Pons (tissue), 1 donor: ENCODE data around the gene MINK1.
"Not testable (repeated sequence)": the region's sequence is repeated elsewhere in the genome, so short reads cannot be mapped to it uniquely, and the experiment has no call there.

Experiments
- DNase-seq: peaks from one replicate; pipeline ENCODE4 v3.0.0-alpha.2; 2016; ENCODE audit warnings: low spot score

Gene MINK1

GRCh38 chr17:4811471-4811870, 21.7 kb upstream of the MINK1 start:
- no peak for DNase-seq

- DNase-seq = no peak
Measured at GRCh38 chr17:4812690-4813089, 20.4 kb upstream of the MINK1 start.

- DNase-seq = no peak
Measured at GRCh38 chr17:4815043-4815675, 18.0 kb upstream of the MINK1 start.

GRCh38 chr17:4816826-4817225, 16.3 kb upstream of the MINK1 start:
- DNase-seq = no peak

- no peak for DNase-seq
Measured at GRCh38 chr17:4818276-4818675, 14.9 kb upstream of the MINK1 start.

GRCh38 chr17:4822835-4823234, 10.3 kb upstream of the MINK1 start:
- DNase-seq = no peak

GRCh38 chr17:4823373-4824089, 9.6 kb upstream of the MINK1 start:
- DNase-seq = no peak

- DNase-seq = no peak
Measured at GRCh38 chr17:4827399-4827798, 5.7 kb upstream of the MINK1 start.

- not testable (repeated sequence) for DNase-seq
Measured at GRCh38 chr17:4832829-4833177, 337 bp upstream of the MINK1 start.

GRCh38 chr17:4833941-4834680, 971 bp downstream of the MINK1 start:
- DNase-seq = peak; percentile 67

GRCh38 chr17:4834681-4835020, 1.5 kb downstream of the MINK1 start:
- DNase-seq = no peak

- DNase-seq = no peak
Measured at GRCh38 chr17:4836221-4836620, 3.1 kb downstream of the MINK1 start.

- DNase-seq = peak; percentile 84
Measured at GRCh38 chr17:4837471-4838308, 4.5 kb downstream of the MINK1 start.

GRCh38 chr17:4838309-4838785, 5.2 kb downstream of the MINK1 start:
- DNase-seq = no peak

- no peak for DNase-seq
Measured at GRCh38 chr17:4839221-4839620, 6.1 kb downstream of the MINK1 start.

GRCh38 chr17:4839965-4840892, 7.1 kb downstream of the MINK1 start:
- no peak for DNase-seq

GRCh38 chr17:4840893-4841242, 7.7 kb downstream of the MINK1 start:
- DNase-seq = no peak

- no peak for DNase-seq
Measured at GRCh38 chr17:4842376-4842775, 9.2 kb downstream of the MINK1 start.

- no peak for DNase-seq
Measured at GRCh38 chr17:4843321-4844000, 10.3 kb downstream of the MINK1 start.

GRCh38 chr17:4845118-4845517, 12.0 kb downstream of the MINK1 start:
- peak; percentile 66 for DNase-seq
